HG02642 (cell line): ENCODE measurements around the gene FAM20C.

ENCODE experiments used
- ATAC-seq: cut with Tn5 transposase; IDR thresholded peaks from one replicate; pipeline ENCODE4 v1.9.1; 2021; ENCODE audit warnings: mild to moderate bottlenecking; ENCODE audit not compliant: unreplicated experiment, poor library complexity

FAM20C gene

GRCh38 chr7:280461-280860 lies 88.1 kb downstream of the FAM20C start:
- no peak for ATAC-seq

- ATAC-seq = no peak
Observed at GRCh38 chr7:281637-282036, 89.3 kb downstream of the FAM20C start.

GRCh38 chr7:282621-283020 lies 90.2 kb downstream of the FAM20C start:
- no peak for ATAC-seq

- ATAC-seq = no peak
Observed at GRCh38 chr7:284762-285722, 92.7 kb downstream of the FAM20C start.

GRCh38 chr7:285731-286130 lies 93.4 kb downstream of the FAM20C start:
- no peak for ATAC-seq

- no peak for ATAC-seq
Observed at GRCh38 chr7:286266-286665, 93.9 kb downstream of the FAM20C start.

- ATAC-seq = no peak
Observed at GRCh38 chr7:288671-289101, 96.3 kb downstream of the FAM20C start.

GRCh38 chr7:289209-289755 lies 96.9 kb downstream of the FAM20C start:
- no peak for ATAC-seq

DNA sequence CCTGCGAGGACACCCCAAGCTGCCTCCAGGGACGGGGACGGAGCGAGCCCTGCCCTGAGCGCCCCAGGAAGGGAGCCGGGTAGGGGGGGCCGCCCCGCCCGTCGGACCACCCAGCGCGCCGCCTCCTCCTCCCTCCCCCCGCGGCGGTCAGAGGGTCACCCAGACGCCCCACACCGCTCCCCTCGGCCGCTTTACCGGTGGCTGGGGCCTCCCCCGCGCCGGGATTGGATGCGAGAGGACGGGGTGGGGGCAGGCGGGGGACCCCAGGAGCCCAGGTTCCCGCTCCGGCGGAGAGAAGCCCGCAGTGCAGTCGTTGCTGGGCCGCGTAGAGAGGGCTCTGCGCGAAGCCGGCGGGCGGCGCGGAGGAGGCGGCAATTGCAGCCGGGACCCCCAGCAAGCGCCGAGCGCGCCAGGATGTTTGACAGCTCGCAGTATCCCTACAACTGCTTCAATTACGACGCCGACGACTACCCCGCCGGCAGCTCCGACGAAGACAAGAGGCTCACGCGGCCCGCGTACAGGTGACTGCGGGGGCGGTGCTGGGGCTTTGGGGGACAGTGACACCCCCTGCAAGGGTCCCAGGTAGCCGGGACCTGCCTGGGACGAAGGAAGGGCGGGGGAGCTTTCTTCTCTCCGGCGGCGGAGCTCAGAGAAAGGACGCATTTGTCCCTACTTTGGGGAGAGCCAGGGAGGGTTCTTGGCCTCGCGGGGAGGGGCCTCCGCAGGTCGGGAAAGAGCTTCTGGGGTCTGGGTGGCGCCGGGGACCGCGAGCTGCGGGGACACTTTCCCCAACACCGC lies 97.6 kb downstream of the FAM20C start, which contains the start of gene FOXL3:
FOXL3 (plus strand) TSS at position 415 of the 798 bp plus-strand sequence; CDS start at position 415, 0 bp downstream.
- no peak for ATAC-seq

GRCh38 chr7:290554-291372 lies 98.4 kb downstream of the FAM20C start:
- ATAC-seq = no peak

GRCh38 chr7:291373-292092 lies 99.2 kb downstream of the FAM20C start:
- no peak for ATAC-seq

- ATAC-seq = no peak
Observed at GRCh38 chr7:292226-292625, 99.9 kb downstream of the FAM20C start.

GRCh38 chr7:292826-293225 lies 100.5 kb downstream of the FAM20C start:
- ATAC-seq = no peak

DNA sequence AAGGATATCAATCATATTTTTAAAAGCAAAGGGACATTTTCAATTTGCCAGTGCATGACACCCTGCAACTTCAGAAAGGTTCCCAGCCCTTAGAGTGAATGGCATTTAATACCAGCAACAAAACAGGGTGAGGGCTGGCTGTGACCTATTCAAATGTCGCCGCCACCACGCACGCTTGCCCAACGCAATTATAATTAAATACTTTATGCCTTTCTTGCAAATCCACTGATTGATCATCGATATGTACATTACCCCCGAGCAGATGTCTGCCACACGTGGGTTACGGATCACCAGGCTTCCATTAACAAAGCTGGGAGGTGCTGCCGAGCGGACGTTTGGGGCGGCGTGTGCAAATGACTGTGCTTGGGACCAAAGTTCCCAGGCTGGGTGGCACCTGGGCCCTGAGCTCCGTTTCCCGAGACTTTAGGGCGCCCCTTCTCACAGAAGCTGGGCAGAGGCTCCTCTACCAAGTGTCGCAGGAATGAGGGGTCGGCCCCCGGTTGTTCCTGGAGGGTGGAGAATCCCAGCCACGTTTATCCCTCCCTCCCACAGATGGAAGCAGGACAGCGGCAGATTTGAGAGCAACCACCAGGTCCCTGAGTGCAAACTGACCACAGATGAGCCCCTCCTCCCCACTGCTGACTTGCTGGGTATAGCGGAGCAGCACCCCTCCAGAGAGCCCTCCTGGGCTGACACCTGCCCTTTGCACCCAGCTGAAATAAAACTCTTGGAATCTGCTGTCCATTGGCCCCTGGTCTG lies 101.5 kb downstream of the FAM20C start:
- no peak for ATAC-seq

GRCh38 chr7:294440-295154 lies 102.2 kb downstream of the FAM20C start:
- ATAC-seq = no peak

- no peak for ATAC-seq
Observed at GRCh38 chr7:295155-296154, 103.1 kb downstream of the FAM20C start.
